Keratinocyte (primary cell): ENCODE data around the gene HMCN1. TPM values are rescaled to one million over a fixed set of nuclear protein-coding genes. Genes with fewer than 3 reads are reported as not detected.

Experiments
- DNase-seq: peaks from one replicate; pipeline ENCODE4 v3.0.0-alpha.2; 2011; ENCODE audit warnings: low read depth, missing footprints, low spot score
- FAIRE-seq: peaks from 2 replicates; lab custom pipeline; 2011; peaks lifted over from hg19 to GRCh38; lab: Jason Lieb, UNC
- H2AFZ ChIP-seq: 2 replicates; pipeline ENCODE4 v1.6.0; 2012; ENCODE audit warnings: low read length, control low read depth, inconsistent platforms; ENCODE audit not compliant: control insufficient read depth
- H3K27ac ChIP-seq: 2 replicates; pipeline ENCODE4 v1.5.1; 2011; ENCODE audit warnings: low read length; ENCODE audit not compliant: control insufficient read depth, insufficient read depth
- H3K27me3 ChIP-seq: 3 replicates; pipeline ENCODE4 v1.6.0; 2011; ENCODE audit warnings: low read length; ENCODE audit not compliant: control insufficient read depth, insufficient read depth; ENCODE audit errors: extremely low read depth
- H3K36me3 ChIP-seq, 2 experiments: 2 replicates in 1 of 2; 3 replicates in 1 of 2; pipeline ENCODE4 v1.5.1; 2011; ENCODE audit warnings: low read length in 2 of 2, mild to moderate bottlenecking in 1 of 2; ENCODE audit not compliant: control insufficient read depth in 2 of 2, insufficient read depth in 2 of 2; ENCODE audit errors: extremely low read depth in 1 of 2
- H3K4me1 ChIP-seq: 3 replicates; pipeline ENCODE4 v1.5.1; 2011; ENCODE audit warnings: low read length; ENCODE audit not compliant: control insufficient read depth, insufficient read depth; ENCODE audit errors: extremely low read depth
- H3K4me2 ChIP-seq: 3 replicates; pipeline ENCODE4 v1.6.0; 2011; ENCODE audit warnings: low read depth, low read length; ENCODE audit not compliant: control insufficient read depth, insufficient read depth; ENCODE audit errors: extremely low read depth
- H3K4me3 ChIP-seq, 3 experiments: fragments of 200-600 bp in 1 of 3; sonication (generic) in 1 of 3; 2 replicates in 2 of 3; 3 replicates in 1 of 3; pipeline ENCODE4 v1.5.1; 2011 to 2016; ENCODE audit warnings: low read length in 3 of 3, mild to moderate bottlenecking in 3 of 3, control low read depth in 2 of 3, inconsistent platforms in 1 of 3, low read depth in 1 of 3, mixed read lengths in 1 of 3, mixed run types in 1 of 3, moderate library complexity in 1 of 3; ENCODE audit not compliant: control insufficient read depth in 2 of 3, insufficient read depth in 2 of 3; ENCODE audit errors: extremely low read depth in 1 of 3
- H3K79me2 ChIP-seq: 2 replicates; pipeline ENCODE4 v1.6.0; 2012; ENCODE audit warnings: low read length; ENCODE audit not compliant: control insufficient read depth, insufficient read depth
- H3K9ac ChIP-seq: 3 replicates; pipeline ENCODE4 v1.6.0; 2011; ENCODE audit warnings: low read length; ENCODE audit not compliant: control insufficient read depth, insufficient read depth; ENCODE audit errors: extremely low read depth
- H3K9me1 ChIP-seq: 3 replicates; pipeline ENCODE4 v1.6.0; 2011; ENCODE audit warnings: low read length; ENCODE audit not compliant: control insufficient read depth, insufficient read depth; ENCODE audit errors: extremely low read depth
- H3K9me3 ChIP-seq: 2 replicates; pipeline ENCODE4 v1.5.1; 2012; ENCODE audit warnings: low read depth, low read length; ENCODE audit not compliant: control insufficient read depth
- H4K20me1 ChIP-seq: 3 replicates; pipeline ENCODE4 v1.6.0; 2011; ENCODE audit warnings: low read length; ENCODE audit not compliant: control insufficient read depth, insufficient read depth; ENCODE audit errors: extremely low read depth
- CTCF ChIP-seq, 3 experiments: IDR thresholded peaks in 1 of 3; conservative IDR thresholded peaks in 1 of 3; optimal IDR thresholded peaks in 1 of 3; 2 replicates in 2 of 3; 3 replicates in 1 of 3; pipeline versions ENCODE3 to v1.5.1; 2011; ENCODE audit warnings: low read length in 3 of 3, mild to moderate bottlenecking in 3 of 3, moderate library complexity in 2 of 3, control low read depth in 1 of 3, inconsistent platforms in 1 of 3; ENCODE audit not compliant: insufficient read depth in 2 of 3; ENCODE audit errors: extremely low read depth in 1 of 3
- EZH2 ChIP-seq: IDR thresholded peaks from one replicate; pipeline ENCODE4 v1.6.1; 2012; ENCODE audit warnings: inconsistent platforms, mild to moderate bottlenecking, low read length, moderate library complexity
- dilution Hi-C: fragments of 300-500 bp; cut with MboI; formaldehyde crosslinking; loops from one replicate; pipeline ENCODE4 v1.7.0; 2020; ENCODE audit warnings: low sequenced_read_pairs; ENCODE audit not compliant: extremely low pct_ligation_motif_present
- polyA plus RNA-seq, 5 experiments: library from polyadenylated mRNA; depleted of rRNA in 3 of 5; stranded (reverse) in 3 of 5; stranded (forward) in 1 of 5; unstranded in 1 of 5; fragments of >200 nt; gene quantifications; 1 replicate in 1 of 5; 2 replicates in 3 of 5; 3 replicates in 1 of 5; pipeline versions ENCODE4 v1.2.1 to v1.2.3, GENCODE V29; 2011 to 2012; ENCODE audit warnings: missing spikeins in 2 of 5, low read depth in 1 of 5, low replicate concordance in 1 of 5

HMCN1 gene
- polyA plus RNA-seq, 1 donor (not counting 4 experiments of a cell fraction or from before 2014, with no cell fraction given): 1.8 TPM

GRCh38 chr1:185739967-185740366, 5.8 kb downstream of the HMCN1 start:
- Histone ChIP-seq H3K9me3 (no peaks in the 10 kb centered on the region), H3K79me2 (no peaks in the 10 kb centered on the region), H3K4me3 (no peak overlapping the region), H3K4me1 (peaks cover 6% of the 10 kb centered on the region), H3K36me3 (no peaks in the 10 kb centered on the region), H3K9ac (no peak overlapping the region), H3K27ac (no peak overlapping the region), H2AFZ (no peak overlapping the region), H3K9me1 (no peaks in the 10 kb centered on the region), H4K20me1 (no peaks in the 10 kb centered on the region), H3K27me3 (no peaks in the 10 kb centered on the region), H3K4me2 (no peak overlapping the region)
- no peak for FAIRE-seq
- DNase-seq: no peak
- TF ChIP-seq CTCF (optimal IDR thresholded peaks at IDR 0.05 in 1 of 3, IDR thresholded peaks at IDR 0.05 in 1 of 3, conservative IDR thresholded peaks at IDR 0.05 in 1 of 3; ENCODE audit: extremely low read depth in 1 of 3, insufficient read depth in 2 of 3, low read length in 3 of 3): no peak
- dilution Hi-C loops: no loop called here

GRCh38 chr1:185741551-185741950, 7.4 kb downstream of the HMCN1 start:
- Histone ChIP-seq H3K9me1 (no peaks in the 10 kb centered on the region), H3K4me1 (no peaks in the 10 kb centered on the region), H4K20me1 (no peaks in the 10 kb centered on the region), H3K4me2 (no peak overlapping the region), H3K27me3 (no peaks in the 10 kb centered on the region), H3K36me3 (no peaks in the 10 kb centered on the region), H3K9me3 (no peaks in the 10 kb centered on the region), H3K9ac (no peak overlapping the region), H3K27ac (no peak overlapping the region), H3K79me2 (no peaks in the 10 kb centered on the region), H2AFZ (no peak overlapping the region), H3K4me3 (no peak overlapping the region)
- TF ChIP-seq EZH2: no peak
- dilution Hi-C loops: no loop called here
- DNase-seq (no peak), FAIRE-seq (no peak)

- Histone ChIP-seq H3K36me3 (no peaks in the 10 kb centered on the region), H4K20me1 (no peaks in the 10 kb centered on the region), H3K79me2 (no peaks in the 10 kb centered on the region), H3K4me2 (no peak overlapping the region), H2AFZ (no peak overlapping the region), H3K4me1 (no peaks in the 10 kb centered on the region), H3K4me3 (no peak overlapping the region), H3K27me3 (no peaks in the 10 kb centered on the region), H3K9me3 (no peaks in the 10 kb centered on the region), H3K9ac (no peak overlapping the region), H3K9me1 (no peaks in the 10 kb centered on the region), H3K27ac (no peak overlapping the region)
- no peak for TF ChIP-seq CTCF (optimal IDR thresholded peaks at IDR 0.05 in 1 of 3, IDR thresholded peaks at IDR 0.05 in 1 of 3, conservative IDR thresholded peaks at IDR 0.05 in 1 of 3; ENCODE audit: extremely low read depth in 1 of 3, insufficient read depth in 2 of 3, low read length in 3 of 3)
- dilution Hi-C loops: no loop called here
- FAIRE-seq (no peak), DNase-seq (no peak)
These were observed 8.2 kb downstream of the HMCN1 start for GRCh38 chr1:185742403-185742802.
